Loucy (cell line): Measurements from ENCODE around the gene GP1BA.

ENCODE experiments used
- H2AFZ ChIP-seq: fragments of 200-600 bp; sonication (generic); 2 replicates; pipeline ENCODE4 v1.6.0; 2016; ENCODE audit warnings: antibody characterized with exemption, mild to moderate bottlenecking, low read length, moderate library complexity
- H3F3A ChIP-seq: fragments of 200-600 bp; 2 replicates; pipeline ENCODE4 v1.6.0; 2016; ENCODE audit warnings: antibody characterized with exemption, low read depth, mild to moderate bottlenecking
- H3K27me3 ChIP-seq: fragments of 200-600 bp; sonication (generic); 2 replicates; pipeline ENCODE4 v1.6.1; 2014; ENCODE audit warnings: low read length, mild to moderate bottlenecking; ENCODE audit not compliant: insufficient read depth, poor library complexity, severe bottlenecking
- H3K36me3 ChIP-seq: fragments of 200-600 bp; sonication (generic); 2 replicates; pipeline ENCODE4 v1.6.1; 2016; ENCODE audit warnings: low read length; ENCODE audit not compliant: insufficient read depth
- H3K4me1 ChIP-seq: fragments of 200-600 bp; sonication (generic); 2 replicates; pipeline ENCODE4 v1.5.1; 2014; ENCODE audit warnings: low read length, mild to moderate bottlenecking; ENCODE audit not compliant: insufficient read depth, poor library complexity, severe bottlenecking
- H3K4me2 ChIP-seq: fragments of 200-600 bp; sonication (generic); 2 replicates; pipeline ENCODE4 v1.6.0; 2014; ENCODE audit warnings: antibody characterized with exemption, low read length, low read depth, mild to moderate bottlenecking; ENCODE audit not compliant: poor library complexity, severe bottlenecking
- H3K4me3 ChIP-seq: fragments of 200-600 bp; sonication (generic); 2 replicates; pipeline ENCODE4 v1.5.1; 2014; ENCODE audit warnings: low read length, mild to moderate bottlenecking, mixed read lengths; ENCODE audit not compliant: poor library complexity, severe bottlenecking
- H3K79me2 ChIP-seq: fragments of 200-600 bp; sonication (generic); 2 replicates; pipeline ENCODE4 v1.6.1; 2014; ENCODE audit warnings: low read length; ENCODE audit not compliant: insufficient read depth
- H3K9ac ChIP-seq: fragments of 200-600 bp; sonication (generic); 2 replicates; pipeline ENCODE4 v1.6.0; 2014; ENCODE audit warnings: mild to moderate bottlenecking, low read depth, low read length, moderate library complexity; ENCODE audit not compliant: poor library complexity, severe bottlenecking
- H3K9me2 ChIP-seq: fragments of 200-600 bp; sonication (generic); replicated peaks from 2 replicates; pipeline ENCODE4 v1.6.1; 2016; ENCODE audit warnings: low read depth, low read length, mixed read lengths
- H3K9me3 ChIP-seq: fragments of 200-600 bp; sonication (generic); 2 replicates; pipeline ENCODE4 v1.6.1; 2014; ENCODE audit warnings: mild to moderate bottlenecking, antibody characterized with exemption, low read length, low read depth; ENCODE audit not compliant: insufficient read depth
- H4K20me1 ChIP-seq: fragments of 200-600 bp; sonication (generic); 2 replicates; pipeline ENCODE4 v1.6.0; 2014; ENCODE audit warnings: antibody characterized with exemption, low read length, mild to moderate bottlenecking; ENCODE audit not compliant: insufficient read depth, poor library complexity, severe bottlenecking
- CTCF ChIP-seq: fragments of 200-600 bp; sonication (generic); conservative IDR thresholded peaks from 2 replicates; pipeline ENCODE4 v1.5.1; 2014; ENCODE audit warnings: mild to moderate bottlenecking, antibody characterized with exemption, low read length
- EZH2phosphoT487 ChIP-seq: fragments of 200-600 bp; IDR thresholded peaks from 2 replicates; pipeline ENCODE4 v1.6.1; 2018; ENCODE audit warnings: antibody characterized with exemption, mild to moderate bottlenecking, moderate library complexity, borderline replicate concordance

GP1BA gene

DNA sequence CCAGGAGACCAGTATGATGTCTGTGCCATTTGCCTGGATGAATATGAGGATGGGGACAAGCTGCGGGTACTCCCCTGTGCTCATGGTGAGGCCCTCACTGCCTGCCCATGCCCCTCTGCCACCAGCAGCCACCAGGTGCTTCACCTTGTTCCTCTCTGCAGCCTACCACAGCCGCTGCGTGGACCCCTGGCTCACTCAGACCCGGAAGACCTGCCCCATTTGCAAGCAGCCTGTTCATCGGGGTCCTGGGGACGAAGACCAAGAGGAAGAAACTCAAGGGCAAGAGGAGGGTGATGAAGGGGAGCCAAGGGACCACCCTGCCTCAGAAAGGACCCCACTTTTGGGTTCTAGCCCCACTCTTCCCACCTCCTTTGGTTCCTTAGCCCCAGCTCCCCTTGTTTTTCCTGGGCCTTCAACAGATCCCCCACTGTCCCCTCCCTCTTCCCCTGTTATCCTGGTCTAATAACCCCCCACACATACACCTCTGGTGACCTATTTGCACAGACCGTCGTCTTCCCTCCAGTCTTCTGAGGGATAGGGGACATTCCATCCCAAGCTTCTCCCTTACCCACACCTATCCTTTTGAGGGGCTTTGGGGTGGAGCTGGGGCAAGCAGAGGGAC lies 12.6 kb downstream of the GP1BA start:
- H3K9me3 ChIP-seq = no peaks in the 10 kb centered on the region
- no peak for TF ChIP-seq EZH2phosphoT487
- peaks cover 52% of the 10 kb centered on the region for H3K4me1 ChIP-seq
- H3K4me3 ChIP-seq = peak overlapping the region; percentile 90
- H3K27me3 ChIP-seq = peaks cover 14% of the 10 kb centered on the region
- no peaks in the 10 kb centered on the region for H3K9me2 ChIP-seq
- peaks cover 80% of the 10 kb centered on the region for H3K79me2 ChIP-seq
- H3F3A ChIP-seq = peaks cover 49% of the 10 kb centered on the region
- peaks cover 47% of the 10 kb centered on the region for H3K36me3 ChIP-seq
- peaks cover 76% of the 10 kb centered on the region for H4K20me1 ChIP-seq
- peak overlapping the region; percentile 96 for H3K4me2 ChIP-seq
- H2AFZ ChIP-seq = no peak overlapping the region
- peak overlapping the region; percentile 99 for H3K9ac ChIP-seq

GRCh38 chr17:4945176-4945943 lies 13.3 kb downstream of the GP1BA start:
- H4K20me1 ChIP-seq = peaks cover 76% of the 10 kb centered on the region
- H3K9me2 ChIP-seq = no peaks in the 10 kb centered on the region
- peak overlapping the region; percentile 96 for H3K4me2 ChIP-seq
- H3K36me3 ChIP-seq = peaks cover 47% of the 10 kb centered on the region
- no peak overlapping the region for H2AFZ ChIP-seq
- peak overlapping the region; percentile 90 for H3K4me3 ChIP-seq
- H3F3A ChIP-seq = peaks cover 49% of the 10 kb centered on the region
- H3K79me2 ChIP-seq = peaks cover 83% of the 10 kb centered on the region
- no peaks in the 10 kb centered on the region for H3K9me3 ChIP-seq
- peaks cover 55% of the 10 kb centered on the region for H3K4me1 ChIP-seq
- TF ChIP-seq EZH2phosphoT487 (no peak), CTCF (no peak)
- peak overlapping the region; percentile 99 for H3K9ac ChIP-seq
- H3K27me3 ChIP-seq = peaks cover 14% of the 10 kb centered on the region

DNA sequence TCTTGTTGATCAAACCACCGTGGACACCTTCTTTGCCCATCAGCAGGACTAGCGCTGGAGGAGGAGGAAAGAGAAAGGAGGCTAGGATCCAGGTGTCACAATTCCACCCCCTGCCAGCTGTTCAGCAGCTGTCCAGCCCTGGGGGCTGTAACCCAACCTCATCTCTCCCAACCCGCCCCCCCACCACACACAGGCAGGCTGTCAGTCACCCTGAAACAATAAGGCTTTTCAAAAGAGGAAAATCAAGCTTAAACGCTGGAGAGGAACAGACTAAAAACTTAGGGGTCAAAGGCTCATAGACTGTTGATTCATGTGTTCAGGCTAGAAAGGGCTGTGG lies 13.8 kb downstream of the GP1BA start:
- no peak overlapping the region for H2AFZ ChIP-seq
- H3K9me3 ChIP-seq = no peaks in the 10 kb centered on the region
- no peak for TF ChIP-seq EZH2phosphoT487
- no peak for TF ChIP-seq CTCF
- peak overlapping the region; percentile 96 for H3K4me2 ChIP-seq
- peak overlapping the region; percentile 99 for H3K9ac ChIP-seq
- H3K36me3 ChIP-seq = peaks cover 47% of the 10 kb centered on the region
- H3F3A ChIP-seq = peaks cover 44% of the 10 kb centered on the region
- peaks cover 71% of the 10 kb centered on the region for H4K20me1 ChIP-seq
- peaks cover 14% of the 10 kb centered on the region for H3K27me3 ChIP-seq
- H3K79me2 ChIP-seq = peaks cover 84% of the 10 kb centered on the region
- no peaks in the 10 kb centered on the region for H3K9me2 ChIP-seq
- peaks cover 58% of the 10 kb centered on the region for H3K4me1 ChIP-seq
- peak overlapping the region; percentile 90 for H3K4me3 ChIP-seq
